ENCODE measurements around the gene POLR2E.
A peak's percentile ranks its signal among the peaks of the same experiment; 100 is the strongest.
"Not testable (repeated sequence)": the region's sequence is repeated elsewhere in the genome, so short reads cannot be mapped to it uniquely, and the experiment has no call there.

Gene POLR2E

GRCh38 chr19:1094978-1095701, at the start of gene POLR2E:
TSS of gene POLR2E (minus strand) at chr19:1095375. CDS start at chr19:1095315, 60 bp downstream.
- DNase-seq = peak; percentile 92

DNA sequence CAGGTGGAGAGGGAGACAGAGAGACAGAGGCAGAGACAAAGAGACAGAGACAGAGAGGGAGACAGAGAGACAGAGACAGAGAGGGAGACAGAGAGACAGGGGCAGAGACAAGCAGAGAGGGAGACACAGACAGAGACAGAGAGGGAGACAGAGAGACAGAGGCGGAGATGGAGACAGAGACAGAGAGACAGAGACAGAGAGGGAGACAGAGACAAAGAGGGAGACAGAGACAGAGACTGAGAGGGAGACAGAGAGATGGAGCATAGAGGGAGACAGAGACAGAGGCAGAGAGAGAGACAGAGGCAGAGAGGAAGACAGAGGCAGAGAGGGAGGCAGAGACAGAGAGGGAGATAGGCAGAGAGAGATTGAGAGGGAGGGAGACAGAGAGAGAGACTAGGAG, 49.6 kb upstream of the POLR2E start:
- no peak for DNase-seq

GRCh38 chr19:1143828-1144399, 48.7 kb upstream of the POLR2E start:
- DNase-seq = no peak

GRCh38 chr19:1141944-1142343, 46.8 kb upstream of the POLR2E start:
- no peak for DNase-seq

GRCh38 chr19:1140272-1141027, 45.3 kb upstream of the POLR2E start:
- no peak for DNase-seq

DNA sequence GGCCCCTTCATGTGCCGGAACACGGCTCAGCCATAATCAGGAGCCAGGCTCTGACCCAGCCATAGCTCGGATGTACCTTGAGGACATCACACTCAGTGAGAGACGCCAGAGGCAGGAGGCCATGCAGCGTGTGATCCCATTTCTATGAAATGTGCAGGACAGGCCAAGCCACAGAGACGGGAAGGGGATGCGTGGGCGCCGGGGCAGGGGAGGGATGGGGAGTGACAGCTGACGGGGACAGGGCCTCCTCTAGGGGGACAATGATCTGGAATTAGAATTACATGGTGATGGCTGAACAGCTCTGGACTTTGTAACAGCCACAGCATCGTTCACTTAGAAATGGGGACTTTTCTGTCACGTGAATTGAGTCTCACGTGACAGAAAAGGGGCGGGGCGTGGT, 44.0 kb upstream of the POLR2E start:
- no peak for DNase-seq

DNA sequence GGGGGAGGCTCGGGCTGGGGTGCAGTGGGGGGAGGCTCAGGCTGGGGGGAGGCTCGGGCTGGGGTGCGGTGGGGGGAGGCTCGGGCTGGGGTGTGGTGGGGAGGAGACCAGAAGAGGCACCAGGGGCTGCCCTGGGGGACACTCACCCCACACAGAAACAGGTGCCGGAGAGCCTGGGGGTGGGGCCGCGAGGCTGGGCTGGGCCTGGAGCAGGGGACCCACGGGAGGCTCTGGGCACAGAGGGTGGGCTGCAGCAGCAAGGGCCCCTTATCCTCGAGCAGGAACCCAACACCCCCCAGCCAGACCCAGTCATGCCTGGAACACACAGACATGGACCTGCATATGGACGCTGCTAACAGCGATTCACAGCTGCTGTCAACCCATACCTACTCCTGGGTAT, 42.9 kb upstream of the POLR2E start:
- DNase-seq = no peak

- peak; percentile 48 for DNase-seq
Measured at GRCh38 chr19:1136621-1137317, 41.6 kb upstream of the POLR2E start.

DNA sequence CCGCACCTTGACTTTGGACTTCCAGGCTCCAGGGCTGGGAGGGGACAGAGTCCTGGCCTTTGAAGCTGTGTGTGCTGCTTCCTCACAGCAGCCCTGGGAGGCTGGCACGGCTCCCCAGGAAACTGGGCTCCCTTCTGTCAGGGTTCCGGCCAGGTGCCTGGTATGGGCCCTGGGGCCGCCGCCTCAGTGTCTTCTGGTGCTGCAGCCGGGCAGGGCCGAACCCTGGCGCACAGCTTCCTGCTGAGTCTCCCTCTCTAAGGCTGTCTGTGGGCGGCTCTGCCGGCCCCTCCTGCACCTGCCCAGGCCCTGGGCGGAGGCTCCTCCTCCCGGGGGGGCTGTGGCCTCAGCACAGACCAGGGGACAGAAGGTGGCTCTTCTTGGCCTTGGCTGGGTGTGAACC, 41.0 kb upstream of the POLR2E start:
- peak; percentile 65 for DNase-seq

DNA sequence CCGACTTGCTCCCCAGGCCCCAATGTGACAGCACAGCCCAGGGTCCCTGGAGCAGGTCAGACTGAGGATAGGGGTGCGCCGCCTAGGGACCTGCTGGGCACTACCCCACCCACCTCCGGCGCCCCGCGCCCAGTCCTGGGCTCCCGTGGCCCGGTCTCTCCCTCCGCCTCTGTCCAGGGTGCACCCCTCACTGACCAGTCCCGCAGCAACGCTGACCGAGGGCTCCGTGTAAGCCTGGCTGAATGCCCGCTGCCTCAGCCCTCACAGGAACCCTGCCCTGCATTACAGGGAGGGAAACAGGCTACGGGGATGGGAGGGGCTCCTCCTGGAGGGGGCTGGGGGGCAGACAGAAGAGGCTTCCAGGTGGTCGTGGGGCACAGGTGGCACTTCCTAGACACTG, 40.3 kb upstream of the POLR2E start:
- DNase-seq = no peak

DNA sequence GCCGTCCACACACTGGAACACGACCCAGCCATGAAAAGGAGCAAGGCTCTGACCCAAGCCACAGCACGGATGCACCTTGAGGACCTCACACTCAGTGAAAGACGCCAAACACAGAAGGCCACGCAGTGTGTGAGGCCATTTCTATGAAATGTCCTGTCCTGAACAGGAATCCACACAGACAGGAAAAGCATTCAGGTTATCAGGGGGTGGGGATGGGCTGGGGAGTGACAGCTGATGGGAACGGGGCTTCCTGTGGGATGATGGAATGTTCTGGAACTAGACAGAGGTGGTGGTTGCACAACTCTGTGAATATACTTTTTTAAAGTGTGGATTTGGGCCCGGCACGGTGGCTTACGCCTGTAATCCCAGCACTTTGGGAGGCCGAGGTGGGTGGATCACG, 39.3 kb upstream of the POLR2E start:
- no peak for DNase-seq

GRCh38 chr19:1133471-1133929, 38.3 kb upstream of the POLR2E start:
- DNase-seq = no peak

DNA sequence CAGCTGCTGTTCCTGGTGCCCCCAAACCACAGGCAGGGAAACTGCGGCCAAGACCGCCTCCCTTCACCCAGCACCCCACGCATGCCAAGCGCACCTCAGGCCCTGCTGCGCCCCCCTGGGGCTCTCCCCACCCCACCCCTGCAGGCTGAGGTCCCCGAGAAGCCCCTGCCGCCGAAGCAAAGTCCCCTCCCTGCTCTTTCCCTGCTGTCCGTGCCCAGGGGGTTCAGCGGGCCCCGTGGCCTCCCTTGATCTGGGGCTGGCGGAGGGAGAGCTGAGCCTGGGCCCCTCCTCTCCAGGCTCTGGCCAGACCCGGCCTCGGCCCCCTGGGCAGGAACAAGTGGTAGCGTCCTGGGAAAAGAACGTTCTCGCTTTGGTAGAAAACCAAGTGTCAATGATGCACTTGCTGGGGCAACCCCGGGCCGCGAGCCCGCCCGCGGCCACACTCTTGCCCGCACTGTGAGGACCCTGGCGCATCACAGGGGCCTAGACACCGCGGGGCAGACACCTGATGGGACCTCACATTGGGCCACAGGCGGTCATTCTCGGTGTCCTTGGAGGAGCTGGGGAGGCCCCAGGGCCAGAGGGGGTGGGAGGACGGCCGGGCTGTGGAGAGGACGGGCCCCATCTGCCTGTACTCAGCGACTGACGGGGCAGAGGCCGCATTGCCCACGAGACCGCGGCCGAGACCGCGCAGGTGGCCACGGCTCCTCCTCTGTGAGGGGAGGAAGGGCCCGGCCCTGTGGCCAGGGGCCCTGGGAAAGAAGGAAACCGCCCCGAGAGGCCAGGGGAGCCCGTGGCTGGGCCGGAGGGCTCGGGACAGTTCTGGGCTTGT, 37.6 kb upstream of the POLR2E start:
- DNase-seq = no peak

- DNase-seq = no peak
Measured at GRCh38 chr19:1131718-1132551, 36.8 kb upstream of the POLR2E start.

DNA sequence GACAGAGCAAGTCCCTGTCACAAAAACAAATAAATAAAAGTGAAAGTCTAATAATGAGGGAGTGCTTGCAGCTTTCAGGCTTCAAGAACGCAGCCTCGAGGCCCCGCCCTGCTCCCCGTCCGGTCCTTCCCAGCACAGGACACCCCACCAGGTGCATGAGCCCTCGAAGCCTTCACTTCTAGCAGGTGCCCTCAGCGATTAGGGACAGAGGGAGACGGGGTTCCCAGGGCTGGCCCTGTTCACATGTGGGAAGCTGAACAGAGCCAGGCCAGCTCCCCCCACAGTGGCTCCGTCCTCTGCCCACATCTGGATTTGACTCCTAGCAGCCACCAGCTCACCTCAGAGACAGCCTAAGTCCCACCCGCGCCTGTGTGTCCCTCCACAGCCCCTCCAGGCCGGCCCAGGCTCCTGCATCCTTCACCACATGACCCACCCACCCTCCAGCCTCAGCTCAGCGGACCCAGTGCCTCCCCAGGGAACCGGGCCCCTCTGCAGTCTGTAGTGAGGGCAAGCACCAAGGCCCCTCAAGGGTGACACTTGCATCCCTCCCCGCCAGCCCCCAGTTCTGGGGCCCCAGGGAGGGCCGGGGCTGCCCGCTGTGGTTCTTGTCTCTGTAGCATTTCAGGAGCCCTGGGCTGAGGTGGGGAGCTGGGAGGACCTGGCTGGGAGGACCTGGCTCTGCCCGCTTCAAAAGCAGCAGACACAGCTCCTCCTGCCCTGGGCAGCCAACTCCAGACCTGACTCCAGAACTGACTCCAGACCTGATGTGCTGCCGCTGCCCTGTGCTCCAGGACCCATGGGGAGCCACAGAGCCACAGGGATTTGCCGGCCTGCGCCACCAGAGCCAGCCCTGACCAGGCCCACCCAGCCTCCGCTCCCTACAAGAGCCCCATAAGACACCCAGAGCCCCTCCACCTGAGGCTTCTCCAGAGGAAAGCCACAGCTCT, 35.9 kb upstream of the POLR2E start:
- DNase-seq = no peak

- DNase-seq = no peak
Measured at GRCh38 chr19:1129535-1129934, 34.4 kb upstream of the POLR2E start.

- not testable (repeated sequence) for DNase-seq
Measured at GRCh38 chr19:1129084-1129483, 33.9 kb upstream of the POLR2E start.

DNA sequence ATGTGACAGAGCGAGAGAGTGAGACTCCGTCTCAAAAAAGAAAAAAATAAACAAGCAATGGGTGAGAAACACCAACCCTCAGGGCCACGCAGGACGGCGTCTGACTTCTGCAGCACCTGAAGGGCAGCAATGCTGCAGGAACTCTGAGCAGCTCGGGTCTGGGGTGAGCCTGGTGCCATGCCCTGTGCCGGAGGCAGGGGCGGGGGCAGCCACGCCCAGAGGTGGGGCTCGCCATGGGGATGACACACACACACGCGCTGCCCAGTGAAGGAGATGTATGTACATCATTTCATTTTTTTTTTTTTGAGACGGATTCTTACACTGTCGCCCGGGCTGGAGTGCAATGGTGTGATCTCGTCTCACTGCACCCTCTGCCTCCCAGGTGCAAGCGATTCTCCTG, 32.9 kb upstream of the POLR2E start:
- DNase-seq = no peak

- no peak for DNase-seq
Measured at GRCh38 chr19:1126984-1127760, 32.0 kb upstream of the POLR2E start.

All from NCI-H146 (cell line).